Hematopoietic multipotent progenitor cell treated with erythropoietin and hydrocortisone succinate and interleukin-3 and kit ligand, for 4 days (in vitro differentiated cells): ENCODE results near the gene CNIH3.

Source experiments
- DNase-seq: peaks from one replicate; pipeline ENCODE4 v3.0.0-alpha.2; 2015

CNIH3 gene

DNA sequence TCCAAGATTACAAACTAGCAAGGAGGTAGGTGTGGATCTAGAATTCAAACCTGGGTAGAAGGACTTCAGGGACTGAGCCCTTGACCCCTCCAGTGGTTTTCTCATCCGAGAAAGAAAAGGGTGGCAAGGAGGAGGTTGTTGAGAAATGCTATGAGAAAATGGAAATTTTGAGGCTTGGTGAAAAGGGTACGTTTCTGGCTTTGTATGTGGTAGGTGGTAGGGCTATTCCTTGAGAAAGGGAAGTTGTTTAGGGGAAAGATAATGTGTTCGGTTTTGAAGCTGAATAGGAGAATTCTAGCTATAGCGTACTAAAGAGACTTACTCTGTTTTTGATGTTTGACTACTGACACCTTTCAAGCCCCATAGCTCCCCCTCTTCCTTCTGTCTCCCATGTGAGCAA lies 133.8 kb downstream of the CNIH3 start:
- DNase-seq: no peak

DNA sequence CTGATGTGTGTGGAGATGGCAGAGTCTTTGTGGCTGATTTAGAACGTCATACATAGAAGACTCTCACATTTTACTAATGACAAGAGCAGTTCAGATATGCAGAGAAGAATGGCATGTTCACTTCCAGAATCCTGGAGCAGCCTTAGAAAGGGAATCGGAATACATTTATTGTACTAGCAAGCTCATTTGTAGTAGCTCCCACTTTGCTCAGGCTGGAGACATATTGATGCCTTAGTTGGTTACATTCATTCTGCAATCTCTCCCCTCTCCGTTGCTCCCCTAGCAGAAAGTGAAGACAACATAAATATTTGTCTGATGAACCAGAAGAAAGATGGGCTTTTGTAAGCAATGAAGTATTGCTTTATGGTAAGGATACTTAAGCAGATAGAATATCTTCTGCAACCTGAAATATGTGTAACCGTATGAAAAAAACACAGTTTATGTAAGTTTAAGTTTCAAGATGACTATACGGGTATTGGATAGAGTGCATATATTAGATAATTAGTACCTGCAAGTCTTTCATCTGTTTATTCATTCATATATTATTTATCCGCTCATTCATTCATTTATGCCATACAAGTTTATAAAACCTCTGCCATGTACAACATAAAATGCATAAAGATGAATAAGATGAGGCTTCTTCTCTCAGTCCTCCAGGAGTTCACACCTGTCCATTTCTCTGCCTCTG lies 135.7 kb downstream of the CNIH3 start:
- DNase-seq: no peak

DNA sequence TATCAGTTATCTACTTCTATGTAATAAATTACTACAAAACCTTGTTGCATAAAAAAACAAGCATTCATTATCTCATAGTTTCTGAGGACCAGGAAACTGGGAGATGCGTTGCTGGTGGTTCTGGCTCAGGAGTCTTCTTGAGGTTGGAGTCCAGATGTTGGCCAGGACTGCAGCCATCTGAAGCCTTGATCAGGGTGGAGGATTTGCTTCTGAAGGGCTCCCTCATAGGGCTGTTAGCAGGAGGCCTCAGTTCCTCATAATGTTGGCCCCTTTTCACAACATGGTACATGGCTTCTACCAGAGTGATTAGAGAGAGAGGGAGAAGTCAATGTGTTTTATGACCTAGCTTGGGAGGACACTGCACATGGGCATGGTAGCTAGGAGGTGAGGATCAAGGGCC lies 137.4 kb downstream of the CNIH3 start:
- DNase-seq: no peak

DNA sequence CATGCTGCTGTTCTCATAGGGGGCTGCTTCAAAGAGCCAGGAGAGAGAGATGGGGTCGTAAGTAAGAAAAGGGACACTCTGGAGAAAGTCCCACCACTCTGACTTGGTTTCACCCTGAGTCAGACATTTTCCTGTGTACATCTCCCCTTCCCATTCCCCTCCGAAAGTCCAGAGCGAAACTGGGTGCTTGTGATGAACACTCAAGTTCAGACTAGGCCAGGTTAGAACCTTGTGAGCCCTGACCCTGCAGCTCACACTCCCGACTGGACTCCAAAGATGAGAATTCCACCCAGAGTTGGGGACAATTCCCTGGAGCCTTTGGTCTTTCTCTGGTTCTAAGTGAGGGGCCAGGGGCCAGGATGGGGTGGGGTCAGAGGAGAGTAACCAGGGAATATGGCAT lies 139.5 kb downstream of the CNIH3 start:
- DNase-seq: no peak

DNA sequence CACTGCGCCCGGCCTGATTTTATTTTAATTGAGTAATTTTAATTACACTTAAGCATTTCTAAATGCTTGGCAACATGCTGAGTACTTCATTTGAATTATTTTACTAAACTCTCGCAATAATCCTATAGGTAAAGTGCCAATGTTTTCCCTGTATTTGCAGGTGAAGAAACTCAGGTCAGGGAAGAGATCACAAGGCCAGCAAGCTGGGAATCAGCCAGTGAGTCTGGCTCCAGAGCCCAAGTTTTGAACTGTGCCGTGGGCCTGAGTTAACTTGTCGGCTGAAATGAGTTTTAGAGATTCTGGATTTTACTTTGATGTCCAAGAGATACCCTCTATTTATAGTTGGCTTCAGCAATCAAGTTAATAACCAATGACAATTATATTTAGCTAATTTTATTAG lies 141.4 kb downstream of the CNIH3 start:
- DNase-seq: no peak

DNA sequence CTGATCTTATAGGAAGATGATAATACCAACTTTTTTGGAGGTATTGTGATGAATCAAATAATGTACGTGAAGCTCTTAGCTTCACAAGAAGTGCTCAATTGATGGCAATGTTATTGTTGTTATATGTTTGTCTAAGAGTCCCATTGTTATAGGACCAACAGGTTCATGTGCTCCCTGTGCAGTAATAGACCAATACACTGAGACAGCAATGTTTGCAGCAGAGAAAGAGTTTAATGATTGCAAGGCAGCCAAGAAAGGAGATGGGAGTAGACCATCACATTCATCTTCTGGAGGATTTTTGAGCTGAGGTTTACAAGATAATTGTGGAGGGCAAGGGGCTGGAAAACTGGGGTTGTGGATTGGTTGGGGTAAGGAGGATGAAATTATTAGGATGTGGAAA lies 143.0 kb downstream of the CNIH3 start:
- no peak for DNase-seq

DNA sequence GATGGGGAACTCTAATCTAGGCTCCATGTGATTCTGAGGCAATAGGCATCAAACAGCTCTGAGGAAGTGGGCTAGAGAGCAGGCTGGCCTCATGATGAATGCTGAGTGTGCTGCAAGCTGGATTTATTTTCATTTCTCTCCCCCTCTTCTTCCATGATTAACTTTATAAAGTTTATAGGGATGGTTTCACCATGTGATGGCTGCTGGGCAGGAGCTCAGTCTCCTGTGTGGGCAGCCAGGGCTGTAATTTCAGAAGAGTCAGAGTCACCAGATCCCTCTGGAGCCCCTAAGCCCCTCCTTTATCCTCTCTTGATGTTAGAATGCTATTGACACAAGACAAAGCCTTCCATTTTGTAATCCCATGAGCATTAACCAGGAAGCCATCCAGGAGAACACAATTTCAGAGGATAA lies 143.6 kb downstream of the CNIH3 start:
- DNase-seq: no peak

DNA sequence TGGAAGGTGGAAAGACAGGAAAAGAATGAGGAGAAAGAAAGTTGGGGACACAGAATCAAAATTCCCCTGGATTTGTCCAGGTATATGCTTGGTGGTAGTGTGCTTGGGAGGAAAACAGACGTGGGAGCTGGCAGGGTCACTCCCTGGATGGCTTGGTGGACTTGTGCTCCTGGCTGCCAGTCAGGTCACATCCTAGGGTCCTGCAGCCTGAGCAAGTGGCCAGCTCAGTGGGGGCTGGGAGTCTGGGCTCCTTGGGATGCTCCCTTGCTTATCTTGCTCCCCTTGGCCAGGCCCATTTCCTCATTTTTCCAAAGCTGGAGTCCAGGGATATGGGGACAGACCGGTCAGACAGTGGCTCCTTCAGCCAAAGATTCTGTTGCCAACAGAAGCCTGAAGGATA lies 144.0 kb downstream of the CNIH3 start:
- DNase-seq: no peak

DNA sequence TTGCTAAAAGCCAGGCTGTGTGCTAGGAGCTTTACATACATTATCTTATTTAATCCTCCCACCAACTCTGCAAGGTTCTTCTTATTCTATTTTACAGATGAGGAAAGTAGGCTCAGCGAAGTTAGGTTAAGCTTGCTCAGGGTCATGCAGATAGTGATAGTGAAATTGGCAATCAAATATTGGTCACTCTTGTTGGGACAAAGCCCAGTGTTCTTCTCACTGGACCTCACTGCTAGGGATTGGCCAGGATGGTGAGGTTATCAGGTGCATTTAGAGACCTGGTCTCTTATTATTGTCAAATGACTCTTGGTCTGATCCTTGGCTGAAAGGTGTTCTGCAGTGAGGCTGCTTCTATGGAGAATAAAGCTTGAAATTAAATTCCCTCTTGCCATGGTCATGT lies 145.1 kb downstream of the CNIH3 start:
- DNase-seq: no peak

DNA sequence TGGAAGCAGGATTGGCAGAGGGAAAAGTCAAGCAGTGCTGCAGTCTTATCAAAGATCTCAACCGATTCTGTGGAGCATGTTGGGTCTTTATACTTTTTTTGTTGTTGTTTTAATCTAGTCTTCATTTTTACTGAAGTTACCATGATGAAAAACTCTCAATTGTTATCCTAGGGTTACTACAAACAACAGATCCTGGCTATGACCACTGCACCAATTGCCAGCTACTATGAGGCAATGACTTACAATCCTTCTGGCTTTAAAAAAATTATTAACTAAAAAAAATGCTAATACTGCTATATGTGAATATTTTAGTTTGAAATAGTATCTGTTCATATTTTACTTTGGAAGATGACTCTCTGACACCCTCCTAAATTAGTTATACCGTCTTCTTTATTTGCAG lies 145.9 kb downstream of the CNIH3 start:
- DNase-seq: no peak

DNA sequence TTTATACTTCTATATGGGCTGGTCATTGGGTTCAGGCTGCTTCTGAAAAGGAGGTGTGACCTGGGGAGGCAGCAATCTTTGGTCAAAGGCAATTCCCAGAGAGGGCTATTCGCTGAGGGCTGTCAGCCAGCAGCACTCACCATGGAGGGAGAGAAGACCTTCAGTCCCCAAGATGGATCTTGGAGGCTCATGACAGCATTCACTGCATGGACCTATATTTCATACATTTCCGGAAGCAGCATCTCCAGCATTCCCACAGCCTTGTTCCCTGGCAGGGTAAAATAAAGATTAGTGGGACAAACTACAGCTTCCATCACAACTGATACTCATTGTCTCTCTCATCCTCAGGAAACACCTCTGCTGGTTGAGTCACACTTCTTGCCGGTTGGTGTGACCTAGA lies 146.6 kb downstream of the CNIH3 start:
- DNase-seq: no peak

DNA sequence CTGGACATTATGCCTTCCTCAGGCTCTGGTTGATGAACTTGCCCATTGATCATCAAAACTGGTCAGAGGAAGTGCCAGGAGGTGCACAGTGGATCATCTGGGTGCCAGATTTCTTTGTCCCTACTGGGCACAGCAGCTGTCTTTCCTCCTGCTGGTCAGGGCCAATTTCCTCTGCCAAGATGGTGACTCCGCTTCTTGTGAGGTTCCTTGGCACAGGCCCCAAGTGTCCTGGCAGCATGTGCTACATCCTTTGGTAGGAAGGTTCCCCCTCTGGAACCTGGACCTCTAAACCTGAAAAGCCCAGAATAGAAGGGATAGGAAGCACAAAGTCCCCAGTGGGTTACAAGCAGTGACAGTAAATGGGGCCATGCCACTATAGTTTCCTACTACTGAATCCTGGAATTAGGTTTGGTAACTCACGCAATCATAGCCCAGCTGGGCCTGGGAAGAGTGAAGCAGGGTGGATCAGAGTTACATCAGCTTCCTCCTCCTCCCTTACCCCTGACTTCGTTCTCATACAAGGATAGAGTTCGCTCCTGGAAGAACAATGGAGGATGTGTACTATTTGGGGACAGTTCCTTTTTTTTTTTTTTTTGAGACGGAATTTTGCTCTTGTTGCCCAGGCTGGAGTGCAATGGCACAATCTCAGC lies 147.1 kb downstream of the CNIH3 start:
- DNase-seq: no peak

DNA sequence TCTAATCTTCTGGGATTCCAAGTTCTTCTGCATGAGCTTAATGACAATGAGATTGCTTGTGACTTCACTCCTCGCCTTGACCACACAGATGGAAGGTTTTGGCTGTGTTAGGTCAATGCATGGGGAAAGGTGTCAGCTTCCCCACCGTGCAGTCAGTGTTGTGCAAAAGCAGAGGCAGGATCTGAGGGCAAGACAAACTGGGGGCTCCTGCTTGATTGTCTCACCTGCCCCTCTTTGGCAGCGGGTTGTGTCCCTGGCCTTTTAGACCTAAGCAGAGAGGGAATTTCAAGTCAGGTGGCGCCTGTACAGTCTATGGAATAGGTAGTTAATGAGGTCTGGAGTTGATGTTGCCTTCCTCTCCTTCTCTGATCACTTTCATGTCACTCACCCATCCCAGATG lies 150.1 kb downstream of the CNIH3 start:
- DNase-seq: no peak

DNA sequence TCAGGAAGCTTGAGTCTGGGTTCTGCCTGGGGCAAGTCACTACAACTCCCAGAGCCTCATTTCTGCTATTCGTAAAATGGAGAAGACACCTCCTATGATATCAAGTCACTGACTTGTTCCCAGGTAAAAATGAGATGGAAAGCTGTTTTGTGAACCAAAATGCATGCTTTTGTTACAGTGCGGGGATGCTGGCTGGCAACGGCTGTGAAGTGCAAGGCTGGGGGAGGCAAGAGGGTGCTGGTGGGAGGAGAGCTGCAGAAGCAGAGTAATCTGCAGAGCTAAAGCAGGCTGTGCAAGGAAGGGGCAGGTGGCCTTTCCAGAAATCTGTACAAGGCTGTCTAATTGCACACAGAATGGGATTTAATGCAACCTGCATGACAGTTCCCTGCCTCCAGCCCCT lies 150.9 kb downstream of the CNIH3 start:
- no peak for DNase-seq

DNA sequence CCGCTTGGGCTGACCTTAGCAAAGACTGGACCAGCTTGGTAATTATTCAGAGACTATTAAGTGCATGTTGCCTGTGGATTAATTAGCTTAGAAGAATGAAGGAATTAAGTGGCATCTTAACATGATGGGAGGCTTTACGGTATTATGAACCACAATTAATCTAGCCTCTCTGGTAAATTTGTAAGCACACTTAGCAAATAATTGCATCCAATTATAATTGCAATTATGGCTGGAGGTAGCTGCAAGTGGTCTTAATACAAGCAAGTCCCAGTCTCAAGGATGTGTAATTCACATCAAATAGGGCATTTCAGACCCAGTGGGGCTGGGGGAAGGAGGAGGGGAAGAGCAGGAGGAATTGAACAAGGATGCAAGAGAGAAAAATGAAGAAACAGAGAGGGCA lies 151.6 kb downstream of the CNIH3 start:
- no peak for DNase-seq

DNA sequence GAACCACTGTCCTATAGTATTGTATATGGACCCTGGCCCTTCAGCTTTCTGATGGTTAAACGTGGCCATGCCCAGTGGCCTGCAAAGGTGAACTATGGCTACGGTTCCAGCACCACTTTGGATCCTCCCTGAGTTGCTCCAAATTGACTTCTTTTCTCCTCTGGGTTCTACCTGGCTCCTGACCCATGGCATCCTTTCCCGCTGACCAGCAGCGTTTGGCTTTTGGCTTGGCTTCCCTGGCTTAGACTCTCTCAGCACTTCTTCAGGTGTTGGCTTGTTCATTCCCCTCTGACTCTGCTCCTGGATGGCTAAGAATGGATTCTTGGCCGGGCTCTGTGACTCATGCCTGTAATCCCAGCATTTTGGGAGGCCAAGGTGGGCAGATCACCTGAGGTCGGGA lies 152.9 kb downstream of the CNIH3 start:
- DNase-seq: no peak

DNA sequence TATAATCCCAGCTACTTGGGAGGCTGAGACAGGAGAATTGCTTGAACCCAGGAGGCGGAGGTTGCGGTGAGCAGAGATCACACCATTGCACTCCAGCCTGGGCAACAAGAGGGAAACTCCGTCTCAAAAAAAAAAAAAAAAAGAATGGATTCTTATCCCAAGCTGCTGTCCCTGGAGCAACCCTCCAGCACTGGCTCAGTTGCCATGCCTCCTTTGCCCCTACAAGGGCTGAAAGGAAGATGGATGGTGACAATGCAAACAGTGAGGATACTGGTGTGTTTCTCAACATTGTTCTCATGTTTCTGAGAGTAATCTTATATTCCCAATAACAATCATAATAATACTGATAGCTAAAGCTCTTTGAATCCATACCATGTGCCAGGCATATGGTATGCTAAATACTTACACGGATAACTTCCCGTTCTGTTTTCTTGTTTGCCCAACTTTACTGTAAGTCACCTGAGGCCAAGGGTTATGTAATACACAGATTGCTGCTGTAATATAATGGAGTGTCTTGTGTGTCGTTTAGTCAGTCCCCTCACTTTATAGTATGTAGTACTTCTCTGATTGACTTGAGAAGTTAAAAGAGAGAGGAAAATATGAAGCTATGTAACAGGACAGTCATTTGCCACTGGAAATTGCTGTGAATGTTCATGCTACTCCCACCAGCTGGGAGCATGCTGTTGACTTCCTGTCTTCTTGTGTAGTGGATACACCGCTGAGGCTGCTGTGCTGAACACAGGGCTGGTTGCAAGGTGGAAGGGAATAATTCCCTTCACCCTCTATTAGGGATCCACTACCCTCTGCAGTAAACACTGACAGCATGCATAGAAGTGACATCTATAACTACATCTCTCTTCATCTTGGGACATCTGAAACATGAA lies 153.6 kb downstream of the CNIH3 start:
- DNase-seq: no peak

DNA sequence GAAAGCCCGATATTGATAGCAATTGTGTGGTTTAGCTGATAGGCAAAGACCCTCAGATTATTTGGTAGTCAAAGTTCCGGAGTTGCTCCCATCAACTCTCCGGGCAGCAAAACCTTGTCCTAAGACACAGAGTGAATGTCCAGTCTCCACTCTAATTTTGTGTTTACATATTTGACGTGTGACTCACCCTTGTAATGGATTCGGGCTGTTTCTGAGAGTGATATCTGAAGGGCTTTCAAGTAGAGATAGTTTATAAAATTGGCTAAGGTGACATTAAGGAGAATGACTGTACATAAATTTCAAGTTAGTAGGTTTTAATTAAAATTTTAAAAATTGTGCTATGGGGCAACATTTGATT lies 154.2 kb downstream of the CNIH3 start:
- no peak for DNase-seq

DNA sequence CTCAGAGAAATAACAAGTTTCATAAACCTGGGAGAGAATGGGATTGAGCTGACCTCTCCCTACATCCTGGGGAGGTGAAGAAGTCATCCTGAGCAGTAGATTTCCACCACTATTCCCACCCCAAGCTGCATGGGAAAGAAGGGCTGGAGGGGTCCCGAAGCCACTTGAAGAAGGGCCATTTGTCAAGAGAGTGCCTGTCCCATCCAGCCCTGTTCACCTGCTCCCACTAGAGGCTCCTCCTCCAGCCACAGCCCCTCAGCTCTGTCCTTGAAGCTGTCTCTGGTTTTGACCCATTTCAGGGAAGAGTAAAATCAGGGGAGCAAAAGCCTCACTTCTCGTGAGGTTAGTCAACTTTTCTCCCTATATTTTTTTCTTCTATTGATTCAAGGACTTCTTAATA lies 157.5 kb downstream of the CNIH3 start:
- no peak for DNase-seq

DNA sequence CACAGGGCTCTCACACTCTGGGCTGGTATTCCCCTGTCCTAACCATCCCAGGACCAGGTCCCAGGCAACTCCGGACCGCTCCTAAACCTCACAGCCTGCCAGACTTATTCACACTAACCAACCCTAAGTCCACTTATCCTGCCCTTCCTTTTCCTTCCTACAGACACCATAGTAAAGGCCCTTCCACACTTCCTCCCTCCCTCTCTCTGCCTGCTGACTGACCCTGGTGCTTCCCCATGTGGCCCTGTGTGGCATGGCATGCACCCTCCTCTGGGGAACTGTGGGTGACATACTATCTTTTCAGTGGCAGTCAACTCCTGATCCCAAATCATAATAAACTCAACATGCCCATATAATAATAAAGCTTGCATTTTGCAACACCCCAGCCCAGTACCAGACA lies 158.3 kb downstream of the CNIH3 start:
- peak; percentile 29 for DNase-seq

DNA sequence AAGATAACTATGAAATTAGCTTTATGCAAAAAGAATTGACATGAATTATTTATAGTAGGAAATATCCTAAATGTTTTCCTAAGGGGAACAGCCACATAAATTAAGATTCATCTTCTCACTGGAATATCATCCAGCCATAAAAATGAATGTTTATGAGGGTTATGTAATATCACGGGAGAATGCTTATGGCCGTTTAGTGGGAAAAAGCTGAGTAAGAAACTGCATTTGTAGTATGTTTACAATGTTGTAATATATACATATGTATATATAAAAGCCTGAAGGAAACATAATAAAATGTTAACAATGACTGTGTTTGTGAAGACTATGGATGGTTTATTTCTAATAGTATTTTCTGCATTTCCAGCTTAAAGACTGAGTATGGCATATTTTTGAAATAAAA lies 161.1 kb downstream of the CNIH3 start:
- DNase-seq: no peak

DNA sequence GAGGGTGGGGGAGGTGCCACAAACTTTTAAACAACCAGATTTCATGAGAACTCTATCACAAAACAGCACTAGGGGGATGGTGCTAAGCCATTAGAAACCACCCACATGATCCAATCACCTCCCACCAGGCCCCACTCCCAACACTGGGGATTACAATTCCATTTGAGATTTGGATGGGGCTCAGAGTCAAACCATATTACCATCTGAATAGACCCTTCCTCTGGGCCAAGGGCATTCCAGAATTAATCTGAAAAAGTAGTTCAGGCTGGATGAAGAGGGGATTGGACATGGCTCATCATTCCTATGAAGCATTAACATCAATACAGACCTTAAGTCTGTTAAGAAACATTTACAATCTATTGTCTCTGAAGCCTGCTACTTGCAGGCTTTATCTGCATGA lies 163.4 kb downstream of the CNIH3 start:
- no peak for DNase-seq

DNA sequence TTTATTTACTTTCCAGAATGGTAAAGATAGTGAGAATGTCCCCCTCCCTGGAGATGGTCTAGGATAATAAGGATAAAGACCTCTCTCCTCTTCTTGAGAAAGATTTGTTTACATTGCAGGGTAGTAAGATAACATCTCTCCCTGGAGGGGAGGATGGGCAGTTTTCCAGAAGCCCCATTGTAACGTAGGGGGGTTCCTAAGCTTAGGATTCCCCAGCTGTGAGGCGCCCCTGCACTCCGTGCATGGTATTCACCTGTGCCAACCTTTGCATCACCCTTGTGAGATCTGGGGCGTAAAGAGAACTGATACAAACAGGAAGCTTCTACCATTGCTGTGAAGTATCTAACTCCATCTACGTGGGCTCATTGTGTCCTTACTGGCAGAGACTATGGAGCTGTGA lies 164.6 kb downstream of the CNIH3 start:
- DNase-seq: no peak

DNA sequence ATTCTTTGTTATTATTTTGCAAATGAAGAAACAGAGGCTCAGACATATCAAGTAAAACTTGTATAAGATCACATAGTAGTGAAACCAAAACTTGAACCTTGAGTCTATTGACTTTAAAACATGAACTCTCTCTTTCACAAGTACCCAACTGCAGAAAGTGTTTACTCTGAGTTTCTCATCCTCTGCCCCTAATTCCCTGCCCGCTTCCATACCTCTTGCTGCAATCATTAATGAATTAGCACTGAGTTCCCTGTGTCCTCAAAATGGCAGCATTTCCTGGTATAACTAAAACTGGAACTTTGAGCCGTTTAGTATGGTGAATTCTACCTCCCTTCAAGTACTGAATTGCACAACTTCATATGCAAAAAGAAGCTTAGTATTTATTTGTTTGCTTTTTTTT lies 165.7 kb downstream of the CNIH3 start:
- DNase-seq: no peak
